HG02884 (cell line): ENCODE results near the gene RACGAP1.
"Not testable (repeated sequence)": the region's sequence is repeated elsewhere in the genome, so short reads cannot be mapped to it uniquely, and the experiment has no call there.

Source experiments
- ATAC-seq: cut with Tn5 transposase; IDR thresholded peaks from one replicate; pipeline ENCODE4 v1.9.1; 2021; ENCODE audit warnings: mild to moderate bottlenecking, moderate library complexity; ENCODE audit not compliant: unreplicated experiment

RACGAP1 gene

DNA sequence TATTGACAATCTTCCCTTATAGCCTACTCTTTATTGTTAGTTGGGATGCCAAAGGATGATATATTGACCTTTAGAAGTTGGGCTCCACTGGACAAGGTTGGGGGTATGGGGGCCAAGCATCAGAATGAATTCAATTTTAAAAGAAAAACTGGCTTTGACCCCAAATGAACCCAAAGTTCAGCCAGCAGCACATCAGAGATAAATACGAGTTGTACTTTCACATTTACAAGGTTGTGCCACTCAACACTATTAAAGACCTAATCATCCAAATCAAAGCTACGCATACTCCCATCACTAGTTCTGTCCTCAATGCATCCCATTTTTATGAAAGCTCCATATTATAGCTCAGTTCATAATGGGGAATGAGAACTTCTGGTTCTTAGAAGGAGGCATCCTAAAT is 35.9 kb downstream of the RACGAP1 start:
- not testable (repeated sequence) for ATAC-seq

DNA sequence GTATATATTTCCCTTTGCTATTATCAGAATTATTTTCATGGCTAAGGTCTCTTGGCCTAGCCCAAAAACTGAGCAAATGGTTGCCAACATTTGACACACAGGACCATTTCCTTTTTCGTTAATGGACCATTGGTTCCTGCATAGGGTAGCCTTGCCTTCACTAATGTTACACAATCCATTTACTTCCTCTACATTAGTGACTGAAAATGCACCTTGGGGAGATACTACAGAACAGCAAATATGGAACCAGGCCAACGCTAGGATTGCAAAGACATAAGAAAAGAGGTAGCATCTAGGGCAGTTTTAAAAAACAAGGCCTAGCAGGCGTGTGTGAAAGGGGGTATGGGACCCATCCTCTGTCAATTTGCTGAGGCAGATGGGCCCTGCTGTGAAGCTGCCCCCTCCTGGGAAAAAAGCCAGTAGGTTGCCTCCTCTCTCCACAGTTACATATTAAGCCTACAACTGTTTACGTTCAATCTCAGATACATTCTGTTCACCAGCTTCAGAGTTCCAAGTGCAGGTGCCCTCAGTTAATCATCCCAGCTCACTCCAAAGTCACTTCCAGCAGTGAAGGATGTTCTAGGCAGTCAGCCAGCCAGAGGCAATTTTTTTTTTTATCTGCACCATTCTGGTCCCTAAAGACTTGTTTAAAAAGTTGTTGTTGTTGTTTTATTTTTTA is 37.5 kb downstream of the RACGAP1 start:
- ATAC-seq = no peak

DNA sequence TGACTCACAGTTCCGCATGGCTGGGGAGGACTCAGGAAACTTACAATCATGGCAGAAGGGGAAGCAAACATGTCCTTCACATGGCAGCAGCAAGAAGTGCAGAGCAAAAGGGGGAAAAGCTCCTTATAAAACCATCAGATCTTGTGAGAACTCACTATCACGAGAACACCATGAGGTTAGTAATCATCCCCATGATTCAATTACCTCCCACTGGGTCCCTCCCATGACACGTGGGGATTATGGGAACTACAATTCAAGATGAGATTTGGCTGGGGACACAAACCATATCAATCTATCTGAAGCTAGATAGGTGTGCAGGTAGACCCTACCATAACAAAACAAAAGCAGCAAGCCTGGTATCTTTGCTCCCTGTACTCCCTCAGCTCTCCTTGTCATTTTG is 38.8 kb downstream of the RACGAP1 start:
- not testable (repeated sequence) for ATAC-seq

DNA sequence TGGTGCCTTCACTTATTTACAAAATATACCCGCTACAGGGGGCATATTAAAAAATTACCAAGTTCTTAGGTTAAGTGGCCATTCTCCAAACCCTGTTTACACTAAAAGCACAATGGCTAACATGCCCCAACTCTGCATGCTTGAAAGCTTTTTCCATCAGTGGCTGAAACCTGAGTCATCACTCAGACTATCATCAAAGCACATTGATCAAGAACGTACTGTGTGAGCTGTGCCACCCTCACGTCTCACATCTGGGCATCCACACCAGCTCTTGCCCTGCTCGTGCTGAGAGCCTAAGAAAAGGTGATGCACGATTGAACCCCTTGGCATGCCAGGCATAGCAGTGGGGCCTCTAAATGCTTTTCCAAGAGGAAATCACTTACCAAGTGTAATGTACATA is 39.3 kb downstream of the RACGAP1 start:
- ATAC-seq = no peak

DNA sequence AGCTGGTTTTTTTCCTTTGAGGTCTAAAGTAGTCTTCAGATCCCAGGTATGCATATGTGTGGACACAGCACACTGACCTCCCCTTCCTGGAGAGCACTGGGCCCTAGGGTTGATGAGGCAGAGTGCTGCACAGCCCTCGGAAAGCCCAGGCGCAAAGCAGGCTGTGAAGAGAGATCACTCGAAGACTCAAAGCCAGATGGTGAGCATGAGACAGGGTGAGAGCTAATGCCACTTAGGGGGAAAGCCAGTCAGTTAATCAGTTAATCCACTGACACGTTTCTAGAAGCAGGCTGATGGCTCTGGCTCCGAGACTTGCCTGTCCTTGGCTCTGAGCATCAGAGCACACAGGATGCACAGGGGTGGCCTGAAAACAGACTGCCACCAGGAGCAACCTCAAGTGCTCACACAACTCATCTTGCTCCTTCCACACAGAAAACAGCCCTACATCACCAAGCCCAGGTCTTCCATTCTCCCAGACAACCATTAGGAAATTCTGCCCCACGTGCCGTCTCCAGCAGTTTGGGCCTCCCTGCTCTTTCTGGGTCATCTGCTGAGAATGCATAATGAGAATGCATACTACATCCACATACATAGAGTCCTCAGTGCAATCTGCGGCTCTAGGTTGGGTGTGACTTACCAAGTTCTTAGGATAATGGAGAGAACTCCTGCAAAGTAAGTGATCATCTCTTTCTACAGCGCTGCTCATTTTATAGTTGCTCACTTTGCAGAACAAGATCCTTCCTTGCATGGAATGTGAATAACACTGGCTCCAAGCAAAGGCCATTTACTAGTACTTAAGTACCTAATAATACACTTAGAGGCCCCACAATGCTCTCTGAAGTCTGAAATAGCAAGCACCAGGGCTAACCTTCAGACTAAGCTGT is 40.6 kb downstream of the RACGAP1 start:
- no peak for ATAC-seq

DNA sequence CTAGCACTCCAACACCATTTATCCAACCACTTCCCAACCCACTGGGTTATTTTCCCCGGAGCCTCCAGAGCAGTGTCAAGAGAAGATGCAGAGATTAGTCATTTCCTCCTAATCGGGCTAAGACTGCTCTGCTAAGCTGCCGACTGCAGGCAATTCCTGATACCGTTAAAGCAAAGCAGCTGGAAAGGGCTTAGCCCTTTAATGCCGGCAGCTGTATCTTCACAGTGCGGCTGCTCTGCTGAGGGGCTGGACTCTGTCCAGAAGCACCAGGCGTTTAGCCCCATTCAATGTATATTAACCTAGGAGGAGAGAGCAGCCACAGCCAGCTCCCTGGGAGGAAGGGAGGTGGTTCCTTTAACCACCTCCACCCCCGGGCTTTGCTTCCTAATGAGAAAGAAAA is 41.4 kb downstream of the RACGAP1 start:
- no peak for ATAC-seq

DNA sequence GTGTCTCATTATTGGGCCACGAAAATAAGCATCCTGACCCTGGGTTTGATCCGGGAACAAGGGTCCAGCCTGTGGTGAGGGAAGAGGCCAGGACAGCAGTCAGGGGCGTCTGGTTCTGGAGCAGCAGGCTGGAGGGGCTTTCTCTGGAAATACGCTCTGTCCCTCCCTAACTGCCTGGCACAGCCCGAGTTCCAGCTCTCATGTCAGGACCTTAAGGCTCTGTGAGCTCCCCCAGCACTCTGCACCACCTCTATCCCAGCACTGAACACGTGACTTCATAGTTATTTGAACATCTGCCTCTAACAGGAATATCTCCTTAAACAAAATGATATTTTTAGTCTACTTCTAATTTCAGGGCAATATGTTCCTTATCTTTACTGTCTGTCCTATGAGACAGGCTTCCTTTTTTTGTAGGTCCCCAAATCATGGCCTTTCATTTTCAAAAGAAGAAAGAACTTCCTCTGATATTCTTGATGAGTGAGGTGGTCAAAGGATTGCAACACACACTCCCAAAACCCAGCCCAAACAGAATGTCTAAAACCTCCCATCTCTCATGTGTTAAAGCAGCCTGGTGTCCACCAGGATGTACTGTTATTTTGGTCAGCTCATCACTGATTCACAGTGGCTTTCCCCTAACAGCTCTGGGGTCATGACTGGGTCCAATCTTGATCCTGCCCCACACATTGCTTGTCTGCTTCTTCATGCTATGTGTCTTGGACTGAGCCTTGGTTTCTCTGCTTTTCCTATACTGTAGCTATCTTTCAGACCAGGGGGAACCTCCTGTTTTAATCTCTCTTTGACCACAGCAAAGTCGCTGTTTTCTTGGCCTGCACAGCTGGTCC is 42.8 kb downstream of the RACGAP1 start:
- ATAC-seq = no peak

DNA sequence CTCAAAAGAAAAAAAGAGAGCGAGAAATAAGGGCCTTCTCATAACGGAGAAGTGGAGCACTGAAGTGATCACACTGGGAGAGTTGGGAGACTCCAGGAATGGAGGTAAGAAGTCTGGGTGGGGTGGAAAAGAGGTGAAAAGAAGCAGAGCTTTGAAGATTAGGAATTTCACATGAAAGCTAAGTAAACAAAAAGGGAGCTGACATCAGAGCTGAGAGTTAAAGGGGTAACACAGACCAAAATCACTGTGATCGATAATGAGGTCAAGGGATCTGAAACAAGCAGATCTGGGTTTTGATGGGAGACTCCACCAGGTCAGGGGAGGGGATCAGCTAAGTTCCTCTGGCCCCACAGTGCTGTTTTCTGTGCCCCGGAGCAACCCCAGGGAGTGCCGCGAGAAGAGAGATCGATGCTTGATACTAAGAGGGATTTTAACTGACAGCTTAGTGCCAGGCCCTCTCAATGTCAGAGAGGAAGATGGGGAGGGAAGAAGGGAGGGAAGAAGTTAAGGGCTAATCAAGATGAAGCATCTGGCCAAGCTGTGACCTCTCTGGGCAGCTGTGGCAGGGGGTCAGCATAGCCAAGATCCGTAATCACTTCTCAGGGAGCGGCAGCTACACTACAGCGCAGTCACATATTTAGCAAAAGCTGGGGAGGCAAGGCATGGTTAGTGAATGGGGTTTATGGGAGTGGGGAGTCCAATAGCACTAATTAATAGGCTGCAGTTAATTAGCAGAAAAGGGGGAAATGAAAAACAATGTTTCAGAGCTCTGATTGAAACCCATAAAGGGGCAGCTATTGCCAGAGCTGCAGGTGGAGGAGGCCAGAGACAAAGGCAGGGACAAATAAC is 44.6 kb downstream of the RACGAP1 start:
- ATAC-seq = no peak

DNA sequence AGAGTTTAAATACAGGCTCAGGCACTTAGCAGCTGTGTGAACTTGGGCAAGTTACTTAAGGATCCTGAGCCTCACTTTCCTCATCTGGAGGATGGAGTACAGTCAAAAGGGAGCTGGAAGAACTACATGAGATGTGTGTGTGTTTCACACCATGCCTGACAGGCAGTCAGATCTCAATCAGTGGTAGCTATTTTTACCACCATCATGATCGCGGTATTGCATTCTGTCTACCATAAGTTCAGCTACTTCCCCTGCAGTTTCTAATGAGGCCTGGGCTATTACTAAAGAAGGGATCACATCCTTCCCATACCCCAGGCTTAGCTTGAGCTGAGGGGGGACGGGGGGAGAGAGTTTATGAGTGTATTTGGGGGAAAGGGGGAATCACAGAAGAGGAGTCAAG is 45.5 kb downstream of the RACGAP1 start:
- ATAC-seq = no peak

DNA sequence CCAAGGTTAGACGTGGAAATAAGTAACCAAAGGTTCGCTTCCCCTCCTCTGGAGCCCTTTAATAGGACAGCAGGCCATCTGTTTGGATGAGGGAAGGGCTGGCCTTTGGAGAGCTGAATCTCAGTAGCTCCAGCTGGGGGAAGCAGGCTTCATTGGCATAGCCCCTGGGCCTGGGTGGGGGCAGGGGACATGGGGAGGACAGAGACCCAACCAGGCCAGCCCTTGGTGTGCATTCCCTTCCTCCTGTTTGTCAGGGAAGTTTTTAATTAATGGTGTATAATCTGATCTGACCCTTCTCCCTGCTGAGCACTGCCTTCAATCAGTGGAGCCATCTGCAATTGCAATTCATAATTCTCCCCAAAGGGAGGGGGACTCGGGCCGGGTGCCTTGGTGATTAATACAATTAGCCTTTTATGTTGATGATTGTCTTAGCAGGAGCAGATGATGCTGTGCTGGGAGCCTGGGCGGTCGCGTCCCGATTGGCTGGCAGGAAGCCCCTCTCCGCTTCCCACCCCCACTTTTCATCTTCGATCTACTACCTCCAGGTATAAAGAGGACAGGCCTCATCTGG is 46.2 kb downstream of the RACGAP1 start:
- no peak for ATAC-seq

DNA sequence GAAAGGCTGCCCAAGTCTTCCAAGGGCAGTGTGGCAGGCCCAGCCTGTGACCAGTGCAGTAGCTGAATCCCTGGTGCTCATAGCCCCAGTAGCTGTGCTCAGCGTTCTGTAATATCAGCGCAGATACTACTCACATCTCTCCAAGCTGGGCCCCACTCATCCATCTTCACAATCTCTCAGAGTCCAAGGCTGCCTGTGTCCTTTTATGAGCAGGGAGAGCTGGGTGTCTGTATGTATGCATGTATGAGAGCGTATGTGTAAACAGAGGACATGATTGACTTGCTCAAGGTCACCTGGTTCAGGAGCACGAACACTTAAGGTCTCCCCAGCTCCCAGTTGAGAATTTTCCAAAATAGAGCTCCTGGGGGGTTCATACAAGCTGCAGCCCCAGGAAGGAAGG is 47.2 kb downstream of the RACGAP1 start:
- ATAC-seq = no peak

DNA sequence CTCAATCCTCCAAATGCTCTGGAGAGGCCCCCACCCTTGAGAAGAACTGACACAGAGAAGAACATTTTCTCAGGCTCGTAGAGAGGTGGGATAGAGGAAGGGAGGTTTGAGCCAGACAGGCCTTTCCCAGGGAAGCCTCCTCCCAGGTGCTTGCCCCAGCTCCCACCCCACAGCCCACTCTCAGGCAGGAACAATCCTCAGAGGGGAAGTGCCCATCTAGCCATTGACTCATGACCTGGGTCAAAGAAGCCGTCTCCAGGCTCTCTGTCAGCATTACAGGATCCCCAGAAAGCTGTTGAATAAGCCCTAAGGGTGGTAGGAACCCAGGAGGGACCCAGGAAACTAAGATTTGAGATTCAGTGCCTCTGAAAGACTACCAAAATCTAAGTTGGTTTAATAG is 48.7 kb downstream of the RACGAP1 start:
- no peak for ATAC-seq

DNA sequence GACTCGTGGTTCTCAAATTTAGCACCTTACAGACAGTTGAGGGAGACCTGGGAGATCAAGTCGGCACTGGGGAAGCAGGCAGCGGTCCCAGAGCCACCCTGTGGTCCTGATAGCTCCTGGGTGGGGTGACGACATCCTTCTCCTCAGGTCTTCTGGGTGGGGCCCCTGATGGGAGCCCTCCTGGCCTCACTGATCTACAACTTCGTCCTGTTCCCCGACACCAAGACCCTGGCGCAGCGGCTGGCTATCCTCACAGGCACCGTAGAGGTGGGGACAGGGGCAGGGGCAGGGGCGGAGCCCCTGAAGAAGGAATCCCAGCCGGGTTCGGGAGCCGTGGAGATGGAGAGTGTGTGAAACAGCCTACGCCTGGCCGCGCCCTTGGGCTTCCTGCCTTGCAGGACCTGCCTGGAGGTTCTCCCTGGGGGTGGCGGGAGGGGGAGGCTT is 50.0 kb downstream of the RACGAP1 start:
- ATAC-seq = no peak

DNA sequence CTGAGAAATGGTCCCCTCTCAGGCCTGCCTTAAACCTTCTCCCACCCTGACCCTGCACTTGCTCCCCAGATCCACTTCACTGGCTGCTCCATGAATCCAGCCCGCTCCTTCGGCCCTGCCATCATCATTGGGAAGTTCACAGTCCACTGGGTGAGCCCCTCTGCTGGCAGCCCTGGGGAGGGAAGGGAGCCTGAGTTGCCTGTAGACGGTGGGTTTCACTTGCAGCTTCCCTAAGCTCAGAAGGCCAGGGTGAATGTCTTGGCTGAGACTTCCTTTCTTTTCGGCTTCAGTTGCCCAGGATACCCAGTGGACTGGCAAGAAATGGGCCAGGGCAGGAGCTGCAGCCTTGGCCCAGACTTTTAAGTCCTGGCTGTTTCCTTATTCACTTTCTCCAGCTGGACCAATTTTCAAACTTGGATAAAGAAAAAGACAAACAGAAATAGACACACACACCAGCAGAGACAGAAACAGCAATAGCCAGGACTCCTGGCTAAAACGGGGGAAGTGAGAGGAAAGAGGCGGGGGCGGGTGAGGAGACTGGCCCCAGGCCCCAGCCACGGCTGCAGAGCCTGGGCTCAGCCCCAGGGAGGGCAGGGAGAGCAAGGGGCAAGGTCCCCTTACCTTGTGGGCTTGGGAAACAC is 50.5 kb downstream of the RACGAP1 start:
- no peak for ATAC-seq

DNA sequence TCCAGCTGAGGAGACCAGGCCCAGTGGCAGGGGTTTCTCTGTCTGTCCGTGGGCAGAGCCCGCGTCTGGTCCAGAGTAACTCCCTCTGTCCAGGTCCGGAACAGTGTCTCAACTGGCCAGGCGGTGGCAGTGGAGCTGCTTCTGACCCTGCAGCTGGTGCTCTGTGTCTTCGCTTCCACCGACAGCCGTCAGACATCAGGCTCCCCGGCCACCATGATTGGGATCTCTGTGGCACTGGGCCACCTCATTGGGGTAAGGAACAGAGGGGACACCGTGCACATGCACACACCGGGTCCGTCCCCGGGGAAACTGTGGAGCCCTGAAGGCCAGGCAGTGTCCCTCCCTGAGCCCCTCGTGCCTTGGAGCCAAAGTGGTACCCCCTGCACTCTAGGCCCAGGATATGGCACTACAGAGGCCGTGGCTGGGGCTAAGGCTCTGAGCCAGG is 51.0 kb downstream of the RACGAP1 start:
- no peak for ATAC-seq

DNA sequence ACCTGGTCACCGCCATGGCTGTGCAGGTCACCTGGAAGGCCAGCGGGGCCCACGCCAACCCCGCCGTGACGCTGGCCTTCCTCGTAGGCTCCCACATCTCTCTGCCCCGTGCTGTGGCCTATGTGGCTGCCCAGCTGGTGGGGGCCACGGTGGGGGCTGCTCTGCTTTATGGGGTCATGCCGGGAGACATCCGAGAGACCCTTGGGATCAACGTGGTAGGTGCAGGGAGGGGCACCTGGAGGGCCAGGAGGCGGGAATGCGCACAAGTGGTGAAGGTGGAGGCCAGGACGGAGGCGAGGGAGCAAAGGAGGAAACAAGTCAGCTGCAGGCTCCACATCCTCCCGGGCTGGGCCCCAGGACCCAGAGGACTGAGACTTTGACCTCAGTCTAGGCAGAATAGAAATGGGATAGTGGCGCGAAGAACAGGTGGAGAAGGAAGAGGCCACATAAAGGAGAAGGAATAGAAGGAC is 51.9 kb downstream of the RACGAP1 start:
- no peak for ATAC-seq

DNA sequence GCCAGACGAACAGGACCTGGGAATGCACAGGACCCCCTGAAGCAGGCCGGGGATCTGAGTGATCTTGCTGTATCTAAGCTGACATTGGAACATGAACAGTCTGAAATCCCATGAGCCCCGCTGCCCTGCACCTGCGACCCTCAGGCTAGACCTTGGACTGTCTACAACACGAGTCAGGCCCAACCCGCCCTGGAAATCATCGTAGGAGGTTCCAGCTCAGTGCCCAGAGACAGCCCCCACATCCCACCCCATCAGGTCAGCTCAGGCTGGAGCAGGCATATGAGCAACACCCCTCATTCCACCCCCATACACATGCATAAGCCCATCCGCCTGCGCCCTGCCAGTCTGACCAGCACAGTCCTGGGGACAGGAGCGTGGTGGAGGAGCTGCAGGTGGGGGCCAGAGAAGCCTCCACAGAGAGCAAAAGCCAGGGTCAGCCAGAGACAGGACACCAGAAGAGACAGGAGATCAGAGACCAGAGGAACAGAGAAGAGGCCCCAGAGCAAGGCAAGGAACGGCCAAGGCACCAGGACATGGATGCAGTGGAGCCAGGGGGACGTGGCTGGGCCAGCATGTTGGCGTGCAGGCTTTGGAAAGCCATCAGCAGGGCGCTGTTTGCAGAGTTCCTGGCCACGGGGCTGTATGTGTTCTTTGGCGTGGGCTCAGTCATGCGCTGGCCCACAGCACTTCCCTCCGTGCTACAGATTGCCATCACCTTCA is 52.5 kb downstream of the RACGAP1 start, which contains the start of gene AQP6:
Gene AQP6 (plus strand): TSS at position 307 of the 720 bp plus-strand sequence. CDS start 227 bp downstream, at position 534.
- no peak for ATAC-seq

DNA sequence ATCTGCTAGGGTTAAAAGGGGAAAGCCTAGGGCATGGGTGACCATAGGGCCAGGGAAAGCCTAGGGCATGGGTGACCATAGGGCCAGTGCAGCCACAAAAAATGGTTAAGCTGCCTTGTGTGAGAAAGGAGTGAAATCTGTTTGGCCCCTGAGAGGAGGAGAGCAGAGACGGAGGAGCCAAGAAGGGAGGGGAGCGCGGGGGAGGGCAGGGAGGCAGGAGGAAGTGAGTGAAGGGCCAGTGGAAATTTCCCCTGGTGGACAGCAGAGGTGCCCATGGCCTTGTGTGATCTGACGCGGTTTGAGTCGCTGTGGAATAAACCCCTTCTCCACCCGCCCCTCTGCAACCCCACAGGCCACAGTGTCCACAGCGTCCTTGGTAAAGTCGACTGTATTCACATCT is 53.2 kb downstream of the RACGAP1 start:
- ATAC-seq = no peak

DNA sequence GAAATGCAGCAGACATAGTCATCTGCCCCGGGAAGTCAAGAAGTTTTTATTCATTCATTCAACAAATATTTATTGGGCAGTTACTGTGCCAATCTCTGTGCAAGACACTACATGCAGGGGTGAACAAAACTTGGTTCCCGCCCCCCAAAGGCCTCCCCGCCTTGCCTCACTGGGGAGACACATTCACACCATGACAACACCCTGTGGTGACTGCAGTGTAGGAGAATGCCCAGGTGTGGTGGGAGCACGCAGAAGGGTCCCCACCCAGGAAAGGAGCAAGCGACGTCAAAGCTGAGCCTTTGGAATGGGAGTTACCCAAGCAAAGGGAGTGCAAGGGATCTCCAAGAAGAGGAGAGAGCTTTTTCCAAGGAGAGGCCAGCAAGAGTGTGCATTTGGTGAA is 54.2 kb downstream of the RACGAP1 start:
- no peak for ATAC-seq
